Superior temporal gyrus (tissue), 1 donor: ENCODE measurements around the gene TANGO6.
"Not testable (repeated sequence)": the region's sequence is repeated elsewhere in the genome, so short reads cannot be mapped to it uniquely, and the experiment has no call there.

ENCODE experiments used
- DNase-seq: peaks from one replicate; pipeline ENCODE4 v3.0.0-alpha.2; 2016; ENCODE audit errors: extremely low spot score

Gene TANGO6

GRCh38 chr16:69012906-69013305 is 169.6 kb downstream of the TANGO6 start:
- no peak for DNase-seq

DNA sequence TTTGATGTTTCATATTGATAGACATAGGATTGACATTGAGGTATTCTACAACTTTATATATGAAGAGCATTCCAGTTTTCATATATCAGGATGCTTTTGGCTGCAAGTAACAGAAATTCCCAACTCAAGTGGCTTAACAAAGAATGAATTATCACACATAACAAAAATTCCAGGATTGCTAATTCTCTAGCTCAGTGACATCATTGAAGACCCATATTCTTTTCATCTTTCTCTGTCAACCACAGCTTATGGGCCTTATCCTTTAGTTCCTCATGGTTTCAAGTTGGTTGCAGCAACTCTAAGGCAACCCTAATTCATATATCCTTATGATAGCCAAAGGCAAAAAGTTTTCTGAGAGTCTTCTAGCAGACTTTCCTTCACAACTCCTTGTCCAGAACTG is 170.7 kb downstream of the TANGO6 start:
- DNase-seq: no peak

DNA sequence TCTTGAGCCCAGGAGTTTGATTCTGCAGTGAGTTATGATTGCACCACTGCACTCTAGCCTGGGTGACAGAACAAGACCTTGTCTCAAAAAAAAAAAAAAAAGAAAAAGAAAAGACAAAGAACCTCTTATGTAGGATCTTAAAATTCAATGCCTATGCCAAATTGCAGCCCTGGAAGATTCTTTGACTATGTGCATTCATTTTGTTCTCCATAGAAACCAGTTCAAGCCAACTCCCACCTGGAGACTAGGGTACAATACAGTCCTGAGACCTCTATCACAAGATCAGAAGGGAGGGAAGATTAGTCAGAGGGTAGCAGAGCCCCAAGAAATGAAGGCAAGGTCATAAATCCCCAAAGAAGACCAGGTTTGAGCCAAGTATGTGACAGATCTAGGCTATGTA is 171.5 kb downstream of the TANGO6 start:
- no peak for DNase-seq

- peak; percentile 63 for DNase-seq
Measured at GRCh38 chr16:69017036-69017783, 173.9 kb downstream of the TANGO6 start.

GRCh38 chr16:69019811-69020210 is 176.5 kb downstream of the TANGO6 start:
- DNase-seq: no peak

DNA sequence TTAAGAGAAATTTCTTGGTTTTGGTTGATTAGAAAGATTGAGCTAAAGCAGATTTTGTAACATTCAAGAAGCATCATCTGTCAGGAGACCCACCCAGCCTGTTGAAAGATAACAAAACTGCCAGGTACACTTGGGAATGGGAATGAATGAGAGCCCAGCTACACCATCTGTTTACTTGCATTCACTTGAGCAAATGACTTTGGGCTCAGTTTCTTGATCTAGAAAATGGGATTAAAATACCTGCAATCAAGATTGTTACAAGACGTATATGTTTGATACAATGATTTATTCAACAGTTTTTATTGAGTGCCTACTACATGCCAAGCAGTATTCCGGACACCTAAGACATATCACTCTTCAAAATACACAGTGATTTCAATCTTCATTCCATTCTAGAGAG is 185.8 kb downstream of the TANGO6 start:
- no peak for DNase-seq

DNA sequence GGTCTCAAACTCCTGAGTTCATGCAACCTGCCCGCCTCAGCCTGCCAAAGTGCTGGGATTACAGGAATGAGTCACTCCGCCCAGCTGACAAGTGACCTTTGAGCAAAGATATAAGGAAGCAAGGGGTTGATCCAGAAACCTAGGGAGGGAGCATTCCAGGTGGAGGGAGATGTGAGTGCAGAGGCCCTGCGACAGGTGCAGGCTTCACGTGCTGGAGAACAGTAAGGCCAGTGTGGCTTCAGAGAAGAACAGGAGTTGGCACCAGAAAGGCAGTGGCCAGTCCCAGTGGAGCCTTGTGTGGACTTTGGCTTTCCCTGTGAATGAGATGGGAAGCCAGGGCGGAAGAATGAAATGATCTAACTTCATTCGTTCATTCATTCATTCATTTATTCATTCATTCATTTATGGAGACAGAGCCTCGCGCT is 188.6 kb downstream of the TANGO6 start:
- no peak for DNase-seq

- no peak for DNase-seq
Measured at GRCh38 chr16:69033151-69033949, 190.0 kb downstream of the TANGO6 start.

DNA sequence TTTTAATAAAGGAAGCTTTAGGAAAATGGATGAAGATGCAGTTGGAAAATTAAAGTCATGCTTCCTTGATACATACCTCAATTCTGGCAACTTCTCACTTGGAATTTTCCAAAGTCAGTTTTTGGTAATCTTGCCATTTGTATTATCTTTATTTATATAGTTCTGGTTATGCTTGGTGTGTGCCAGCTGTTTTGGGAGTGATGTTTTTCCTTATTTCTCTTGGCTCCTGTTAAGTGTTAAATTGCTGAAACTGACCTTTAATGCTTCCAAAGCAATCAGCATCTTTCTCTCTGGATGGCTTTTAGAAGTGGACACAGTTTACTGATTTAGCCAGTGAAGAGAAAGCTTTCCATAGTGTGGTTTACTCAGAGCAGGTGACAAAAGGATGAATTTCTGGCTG is 192.0 kb downstream of the TANGO6 start:
- DNase-seq: no peak

DNA sequence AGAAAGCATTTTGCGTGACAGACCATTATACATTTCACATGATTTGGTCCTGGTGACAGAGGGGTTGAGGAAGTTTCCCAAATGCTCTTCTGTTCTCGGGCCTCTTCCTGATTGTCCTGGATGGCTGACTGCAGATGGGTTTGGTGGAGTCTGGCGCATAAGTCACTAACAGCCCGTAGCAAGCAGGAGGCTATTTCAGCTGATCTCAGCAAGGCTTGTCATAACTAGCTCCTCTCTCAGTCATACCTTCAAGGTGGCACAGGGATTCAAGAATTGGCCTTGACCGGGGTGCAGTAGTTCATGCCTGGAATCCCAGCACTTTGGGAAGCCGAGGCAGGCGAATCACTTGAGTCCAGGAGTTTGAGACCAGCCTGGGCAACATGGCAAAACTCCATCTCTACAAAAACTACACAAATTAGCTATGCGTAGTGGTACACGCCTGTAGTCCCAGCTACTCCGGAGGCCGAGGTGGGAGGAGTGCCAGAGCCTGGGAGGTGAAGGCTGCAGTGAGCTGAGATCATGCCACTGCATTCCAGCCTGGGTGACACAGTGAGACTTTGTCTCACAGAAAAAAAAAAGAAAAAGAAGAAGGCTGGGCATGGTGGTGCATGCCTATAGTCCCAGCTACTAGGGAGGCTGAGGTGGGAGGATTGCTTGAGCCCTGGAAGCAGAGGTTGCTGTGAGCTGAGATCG is 193.2 kb downstream of the TANGO6 start:
- DNase-seq: no peak

- DNase-seq: no peak
Measured at GRCh38 chr16:69037373-69038160, 194.2 kb downstream of the TANGO6 start.

GRCh38 chr16:69039333-69039941 is 196.1 kb downstream of the TANGO6 start:
- no peak for DNase-seq

- no peak for DNase-seq
Measured at GRCh38 chr16:69040144-69040909, 197.0 kb downstream of the TANGO6 start.

DNA sequence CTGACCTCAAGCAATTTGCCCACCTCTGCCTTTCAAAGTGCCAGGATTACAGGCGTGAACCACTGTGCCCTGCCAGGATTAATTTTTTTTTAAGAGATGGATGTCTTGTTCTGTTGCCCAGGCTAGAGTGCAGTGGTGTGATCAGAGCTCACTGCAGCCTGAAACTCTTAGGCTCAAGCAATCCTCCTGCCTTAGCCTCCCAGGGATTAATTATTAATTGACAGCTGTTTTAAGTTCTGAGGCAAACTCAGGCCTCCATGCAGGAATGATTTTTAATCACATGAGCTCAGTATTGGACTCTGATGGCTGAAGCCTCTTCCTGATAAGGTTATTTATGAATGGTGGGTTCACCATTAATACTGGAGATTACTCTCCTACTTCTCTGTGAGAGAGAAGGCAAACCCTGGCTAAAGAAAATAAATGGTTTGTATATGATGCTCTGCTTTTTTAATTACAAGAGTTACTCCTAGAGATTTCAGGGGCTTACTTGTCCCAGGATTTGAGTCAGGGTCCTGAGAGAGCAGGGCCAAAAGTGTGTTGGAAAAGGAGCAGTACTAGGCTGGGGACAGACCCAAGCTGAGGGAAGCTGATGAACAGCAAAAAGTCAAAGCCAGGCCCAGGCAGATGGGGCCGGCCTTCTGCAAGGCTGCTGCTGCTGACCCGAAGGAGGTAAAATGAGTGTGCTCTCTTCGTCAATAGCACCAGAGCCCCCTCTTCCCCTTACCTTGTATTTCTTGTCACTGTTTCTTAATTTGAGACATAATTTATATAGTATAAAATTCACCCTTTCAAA is 205.2 kb downstream of the TANGO6 start:
- DNase-seq: no peak

- no peak for DNase-seq
Measured at GRCh38 chr16:69049146-69049545, 205.8 kb downstream of the TANGO6 start.

- DNase-seq: no peak
Measured at GRCh38 chr16:69049603-69050375, 206.5 kb downstream of the TANGO6 start.

- not testable (repeated sequence) for DNase-seq
Measured at GRCh38 chr16:69051517-69051830, 208.1 kb downstream of the TANGO6 start.

GRCh38 chr16:69055008-69055407 is 211.7 kb downstream of the TANGO6 start:
- DNase-seq: no peak

- no peak for DNase-seq
Measured at GRCh38 chr16:69055980-69056379, 212.6 kb downstream of the TANGO6 start.
